A204.1 (cell line): ENCODE measurements around the gene XPR1.
"Not testable (repeated sequence)": the region's sequence is repeated elsewhere in the genome, so short reads cannot be mapped to it uniquely, and the experiment has no call there.

Experiments used
- FAIRE-seq: peaks from 2 replicates; lab custom pipeline; 2012; peaks lifted over from hg19 to GRCh38; lab: Jason Lieb, UNC

Gene XPR1

DNA sequence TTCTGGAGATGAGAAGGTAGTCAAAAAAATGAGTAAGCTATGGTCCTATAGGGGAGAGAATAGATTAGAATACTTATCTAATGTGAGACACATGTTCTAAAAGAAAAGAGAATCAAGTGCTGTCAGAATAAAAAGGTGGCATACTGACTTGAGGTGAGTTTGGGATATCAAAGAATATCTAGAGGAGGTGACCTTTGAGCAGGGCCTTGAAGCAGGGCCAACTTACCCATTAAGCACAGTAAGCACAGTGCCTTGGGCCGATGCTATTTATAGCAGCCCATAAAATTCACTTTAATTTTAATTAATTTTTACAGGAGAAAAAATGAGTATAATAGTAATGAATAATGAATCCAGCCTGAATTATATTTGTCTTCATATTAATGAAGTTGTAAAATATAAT, 92.2 kb downstream of the XPR1 start:
- FAIRE-seq = no peak

DNA sequence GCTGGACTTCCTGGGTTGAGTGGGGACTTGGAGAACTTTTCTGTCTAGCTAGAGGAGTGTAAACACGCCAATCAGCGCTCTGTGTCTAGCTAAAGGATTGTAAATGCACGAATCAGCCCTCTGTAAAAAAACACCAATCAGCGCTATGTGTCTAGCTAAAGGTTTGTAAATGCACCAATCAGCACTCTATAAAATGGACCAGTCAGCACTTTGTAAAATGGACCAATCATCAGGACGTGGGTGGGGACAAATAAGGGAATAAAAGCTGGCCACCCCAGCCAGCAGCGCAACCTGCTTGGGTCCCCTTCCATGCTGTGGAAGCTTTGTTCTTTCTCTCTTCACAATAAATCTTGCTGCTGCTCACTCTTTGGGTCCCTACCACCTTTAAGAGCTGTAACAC, 94.2 kb downstream of the XPR1 start:
- not testable (repeated sequence) for FAIRE-seq

DNA sequence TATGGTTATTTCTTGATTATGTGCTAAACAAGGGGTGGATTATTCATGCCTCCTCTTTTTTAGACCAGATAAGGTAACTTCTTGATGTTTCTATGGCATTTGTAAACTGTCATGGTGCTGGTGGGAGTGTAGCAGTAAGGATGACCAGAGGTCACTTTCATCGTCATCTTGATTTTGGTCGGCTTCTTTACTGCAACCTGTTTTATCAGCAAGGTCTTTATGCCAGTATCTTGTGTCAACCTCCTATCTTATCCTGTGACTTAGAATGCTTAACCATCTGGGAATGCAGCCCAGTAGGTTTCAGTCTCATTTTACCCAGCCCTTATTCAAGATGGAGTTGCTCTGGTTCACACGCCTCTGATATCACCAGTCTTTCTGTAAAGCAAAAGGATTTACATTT, 95.9 kb downstream of the XPR1 start:
- FAIRE-seq = not testable (repeated sequence)

DNA sequence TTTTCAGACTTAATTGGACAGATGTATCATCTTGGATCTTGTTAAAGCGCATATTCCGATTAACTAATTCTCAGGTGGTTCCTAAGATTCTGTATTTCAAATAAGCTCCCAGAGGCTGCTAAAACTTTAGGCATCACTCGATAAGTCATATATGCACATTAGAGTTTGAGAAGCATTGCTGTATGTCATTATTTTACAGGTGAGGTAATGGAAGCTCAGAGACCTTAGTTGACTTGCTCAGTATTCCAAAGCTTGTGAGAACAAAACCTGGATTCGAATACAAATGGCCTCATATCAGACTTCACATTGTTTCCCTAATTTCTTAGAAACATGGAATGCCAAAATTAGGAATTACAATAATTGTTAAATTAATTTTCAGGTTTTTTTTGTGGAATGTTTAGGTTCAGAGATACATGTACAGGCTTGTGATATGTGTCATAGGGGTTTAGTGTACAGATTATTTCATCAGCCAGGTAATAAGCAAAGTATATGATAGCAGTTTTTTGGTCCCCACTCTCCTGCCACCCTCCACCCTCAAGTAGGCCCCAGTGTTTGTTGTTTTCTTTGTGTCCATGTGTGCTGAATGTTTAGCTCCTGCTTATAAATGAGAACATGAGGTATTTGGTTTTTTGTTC, 96.8 kb downstream of the XPR1 start:
- FAIRE-seq = no peak

DNA sequence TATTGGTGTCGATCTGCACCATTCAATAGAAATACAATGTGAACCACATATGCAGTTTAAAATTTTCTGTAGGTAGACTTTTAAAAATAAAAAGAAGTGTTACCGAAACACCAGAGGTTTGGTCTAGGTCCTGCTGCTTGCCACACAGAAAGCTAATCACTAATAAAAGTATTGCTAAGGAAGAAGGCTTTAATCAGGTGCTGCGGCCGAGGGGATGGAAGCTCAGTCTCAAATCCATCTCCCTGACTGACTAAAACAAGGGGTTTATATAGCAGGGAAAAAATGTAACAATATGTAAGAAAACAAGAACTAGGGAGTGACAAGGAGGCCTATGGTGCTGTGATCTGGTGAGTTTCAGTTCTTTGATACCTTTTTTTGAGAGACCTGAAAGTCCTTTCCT, 99.3 kb downstream of the XPR1 start:
- no peak for FAIRE-seq

DNA sequence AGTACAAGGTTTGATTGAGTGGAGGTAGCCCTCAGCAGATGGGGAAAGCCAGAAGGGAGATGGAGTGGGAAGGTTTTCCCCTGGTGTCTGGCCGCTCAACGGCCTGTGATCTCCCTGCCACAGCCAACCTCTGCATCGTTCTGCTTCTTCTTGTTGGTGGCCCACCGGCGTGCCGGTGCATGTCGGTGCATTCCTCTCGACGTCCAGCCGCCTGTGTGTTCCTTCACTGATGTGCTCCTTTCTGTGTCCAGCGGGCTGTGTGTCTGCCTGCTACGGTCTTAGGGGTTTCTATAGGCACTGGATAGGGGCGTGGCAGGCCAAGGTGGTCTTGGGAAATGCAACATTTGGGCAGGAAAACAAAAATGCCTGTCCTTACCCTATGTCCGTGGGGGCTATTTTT, 101.0 kb downstream of the XPR1 start:
- no peak for FAIRE-seq

DNA sequence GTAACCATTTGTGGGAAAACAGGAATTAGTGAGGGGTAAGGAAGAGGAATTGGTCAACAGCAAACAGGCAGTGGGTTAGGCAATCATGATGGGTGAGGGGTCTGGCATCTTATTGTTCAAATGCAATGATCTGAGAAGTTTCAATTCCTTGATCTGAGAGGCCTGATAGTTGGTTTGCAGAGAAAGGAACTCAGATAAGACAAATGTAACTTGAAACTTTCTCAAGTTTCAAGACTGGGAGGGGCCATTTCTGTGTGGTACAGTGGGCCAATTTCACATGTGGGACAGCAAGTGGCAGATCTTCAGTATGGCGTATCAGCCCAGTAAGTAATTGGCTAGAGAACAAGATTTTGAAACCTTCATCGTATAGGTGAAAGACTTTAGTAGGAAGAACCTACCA, 102.5 kb downstream of the XPR1 start:
- no peak for FAIRE-seq

DNA sequence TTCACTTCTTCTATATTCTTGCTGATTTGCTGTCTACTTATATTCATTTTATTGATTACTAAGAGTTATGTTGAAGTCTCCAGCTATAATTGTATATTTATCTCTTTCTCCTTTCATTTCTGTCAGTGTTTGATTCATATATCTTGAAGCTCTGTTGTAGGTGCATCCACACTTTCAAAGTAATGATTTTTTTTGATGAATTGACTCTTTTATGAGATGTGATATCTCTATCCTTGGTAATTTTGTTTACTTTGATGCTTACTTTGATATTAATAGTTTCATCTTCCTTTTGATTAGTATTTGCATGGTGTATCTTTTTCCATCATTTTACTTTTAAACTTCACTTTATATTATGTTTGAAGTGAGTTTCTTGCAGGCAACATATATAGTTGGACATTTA, 110.8 kb downstream of the XPR1 start:
- FAIRE-seq = no peak

DNA sequence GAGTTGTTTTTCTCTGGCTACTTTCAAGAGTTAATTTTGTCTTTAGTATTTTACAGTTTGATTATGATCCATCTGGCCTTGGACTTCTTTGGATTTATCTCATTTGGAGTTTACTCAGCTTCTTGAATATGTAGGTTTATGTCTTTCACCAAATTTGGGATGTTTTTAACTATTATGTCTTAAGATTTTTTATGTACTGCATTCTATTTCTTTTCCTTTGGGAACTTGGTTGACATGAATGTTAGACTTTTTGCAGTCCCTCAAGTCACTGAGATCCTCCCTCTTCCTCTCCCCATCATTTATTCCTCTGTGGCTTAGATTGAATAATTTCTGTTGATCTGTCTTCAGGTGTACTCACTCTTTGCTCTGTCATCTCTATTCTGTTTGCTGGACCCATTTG, 112.0 kb downstream of the XPR1 start:
- no peak for FAIRE-seq

DNA sequence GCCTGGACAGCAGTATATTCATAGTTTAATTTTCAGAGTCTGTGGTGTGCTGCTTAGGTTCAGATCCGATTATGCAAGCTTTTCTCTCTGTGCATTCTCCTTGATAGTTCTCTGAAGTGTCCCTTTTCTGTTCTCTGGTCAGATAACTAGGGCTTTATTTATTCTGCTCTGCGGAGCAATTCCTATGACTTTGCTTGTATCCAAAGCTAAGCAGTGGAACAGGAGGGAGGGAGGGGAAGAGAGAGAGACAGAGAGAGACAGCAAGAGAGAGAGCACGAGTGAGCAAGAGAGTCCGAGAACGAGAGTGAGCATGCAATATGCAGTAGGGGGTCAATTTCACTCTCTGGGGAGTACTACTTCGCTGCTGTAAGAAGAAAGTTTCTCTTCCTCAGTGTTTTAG, 113.3 kb downstream of the XPR1 start:
- no peak for FAIRE-seq

DNA sequence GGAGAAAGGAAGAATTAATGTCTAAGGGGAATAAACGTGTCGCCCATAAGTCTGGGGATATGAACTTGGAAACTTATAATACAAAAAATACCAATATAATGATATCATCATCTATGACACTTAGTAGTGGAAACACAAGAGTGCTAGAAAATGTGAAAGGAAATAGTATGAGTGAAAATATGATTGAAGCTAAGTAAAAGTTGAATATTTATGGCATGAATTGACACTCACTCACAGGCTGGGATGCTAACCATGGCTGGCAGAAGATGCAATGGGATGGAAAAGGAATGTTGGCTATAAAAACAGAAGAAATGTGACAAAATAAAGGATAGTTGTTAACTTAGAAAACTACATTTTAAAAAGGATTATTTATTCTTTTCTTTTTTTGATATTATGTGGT, 120.1 kb downstream of the XPR1 start:
- FAIRE-seq = no peak

DNA sequence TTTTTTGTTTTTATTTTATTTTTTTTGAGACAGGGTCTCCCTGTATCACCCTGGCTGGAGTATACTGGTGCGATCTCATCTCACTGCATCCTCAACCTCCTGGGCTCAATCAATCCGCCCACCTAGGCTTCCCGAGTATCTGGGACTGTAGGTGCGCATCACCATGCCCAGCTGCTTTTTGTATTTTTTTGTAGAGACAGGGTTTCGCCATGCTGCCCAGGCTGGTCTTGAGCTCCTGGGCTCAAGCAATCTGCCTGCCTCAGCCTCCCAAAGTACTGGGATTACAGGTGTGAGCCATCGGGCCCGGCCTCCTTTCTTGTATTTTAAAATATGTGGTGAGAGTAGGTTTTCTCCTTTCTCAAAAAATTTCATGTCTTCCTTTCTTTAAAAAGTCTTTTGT, 122.6 kb downstream of the XPR1 start:
- FAIRE-seq = no peak

DNA sequence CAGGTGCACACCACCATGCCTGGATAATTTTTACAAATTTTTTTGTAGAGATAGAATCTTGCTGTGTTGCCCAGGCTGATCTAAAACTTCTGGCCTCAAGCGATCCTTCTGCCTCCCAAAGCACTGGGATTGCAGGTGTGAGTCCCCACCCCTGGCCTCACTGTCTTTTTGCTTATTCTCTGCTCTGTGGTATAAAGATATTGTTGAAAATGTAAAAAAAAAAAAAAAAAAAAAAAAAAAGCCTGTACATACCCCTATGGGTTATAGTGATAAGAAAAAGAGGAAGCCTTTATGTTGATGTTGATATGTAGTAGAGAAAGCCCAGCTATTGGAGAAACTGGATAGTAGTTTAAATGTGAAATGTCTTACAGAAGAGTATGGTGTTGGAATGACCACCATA, 125.8 kb downstream of the XPR1 start:
- FAIRE-seq = no peak

DNA sequence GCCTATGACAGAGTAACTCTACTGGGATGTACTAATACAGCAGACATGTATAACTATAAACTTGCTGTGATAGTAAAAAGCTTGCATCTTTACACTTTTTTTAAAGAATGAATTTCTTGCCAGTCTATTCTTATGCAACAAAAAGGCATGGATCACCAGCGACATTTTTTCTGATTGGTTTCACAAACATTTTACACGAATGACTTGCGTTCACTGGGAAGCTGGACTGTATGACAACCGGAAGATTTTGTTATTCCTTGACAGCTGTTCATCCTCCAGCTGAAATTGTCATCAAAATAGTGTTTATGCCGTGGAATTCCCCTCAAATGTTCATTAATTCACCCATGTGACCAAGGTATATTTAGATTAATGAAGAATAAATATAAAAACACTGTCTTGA, 131.0 kb downstream of the XPR1 start:
- no peak for FAIRE-seq

DNA sequence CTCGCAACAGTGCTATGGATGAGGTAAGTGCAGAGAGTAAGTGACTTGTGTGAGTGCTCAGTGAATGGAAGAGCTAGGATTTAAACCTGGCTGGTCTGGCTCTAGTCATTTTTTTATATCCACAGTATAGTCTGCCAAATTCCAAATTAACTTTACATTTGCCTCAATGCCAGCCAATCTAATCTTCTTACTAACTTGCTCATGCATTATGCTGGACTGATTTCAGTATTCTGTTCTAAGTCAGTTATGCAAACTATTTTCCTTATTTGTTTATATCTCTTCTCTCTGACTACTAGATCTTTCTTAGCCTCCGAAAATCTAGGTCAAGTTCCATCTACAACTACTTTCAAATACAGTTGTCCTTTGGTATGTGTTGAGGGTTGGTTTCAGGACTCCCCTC, 133.3 kb downstream of the XPR1 start:
- FAIRE-seq = no peak

DNA sequence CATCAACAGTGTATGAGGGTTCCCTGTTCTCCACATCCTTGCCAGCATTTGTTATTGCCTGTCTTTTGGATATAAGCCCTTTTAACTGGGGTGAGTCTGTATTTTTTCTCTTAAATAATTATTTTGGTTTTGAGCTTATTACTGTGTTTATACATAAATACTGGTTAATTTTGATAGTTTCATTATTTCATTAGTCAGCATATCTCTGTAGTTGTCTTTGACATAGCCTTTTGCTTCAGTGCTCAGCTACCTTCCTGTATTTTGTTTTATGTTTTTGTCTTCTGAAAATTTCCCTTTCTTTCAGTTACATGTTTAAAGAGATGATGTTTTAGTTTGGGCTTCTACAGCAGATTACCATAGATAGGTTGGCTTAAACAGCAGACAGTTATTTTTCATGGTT, 138.1 kb downstream of the XPR1 start:
- no peak for FAIRE-seq

DNA sequence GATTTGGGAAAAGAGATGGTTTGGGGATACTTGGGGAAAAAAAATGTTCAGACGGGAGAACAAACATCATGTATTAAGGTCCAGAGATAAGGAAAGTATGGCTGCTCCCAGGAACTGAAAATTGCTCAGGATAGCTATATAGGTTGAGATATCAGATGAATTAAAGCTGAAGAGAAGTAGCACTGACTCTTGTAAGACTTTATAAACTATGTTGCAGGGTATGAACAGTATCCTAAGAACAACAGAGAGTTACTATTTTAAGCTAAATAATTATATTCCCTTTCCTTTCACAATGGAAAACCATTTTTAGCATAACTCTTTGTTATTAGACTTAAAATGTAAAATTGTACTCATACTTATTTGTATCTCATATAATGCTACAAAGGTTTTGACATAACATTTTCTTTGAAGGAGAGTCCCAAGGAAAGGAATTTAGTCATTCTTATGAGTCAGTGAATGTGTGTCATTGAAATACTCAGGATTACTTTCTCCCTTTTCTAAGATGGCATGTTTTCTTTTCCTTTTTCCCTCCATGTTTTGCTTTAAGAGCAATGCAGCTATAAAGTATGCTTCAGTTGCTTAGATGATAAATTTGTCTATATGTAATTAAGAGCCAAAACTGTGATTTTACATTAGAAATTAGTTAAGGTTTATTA, 141.5 kb downstream of the XPR1 start:
- no peak for FAIRE-seq

DNA sequence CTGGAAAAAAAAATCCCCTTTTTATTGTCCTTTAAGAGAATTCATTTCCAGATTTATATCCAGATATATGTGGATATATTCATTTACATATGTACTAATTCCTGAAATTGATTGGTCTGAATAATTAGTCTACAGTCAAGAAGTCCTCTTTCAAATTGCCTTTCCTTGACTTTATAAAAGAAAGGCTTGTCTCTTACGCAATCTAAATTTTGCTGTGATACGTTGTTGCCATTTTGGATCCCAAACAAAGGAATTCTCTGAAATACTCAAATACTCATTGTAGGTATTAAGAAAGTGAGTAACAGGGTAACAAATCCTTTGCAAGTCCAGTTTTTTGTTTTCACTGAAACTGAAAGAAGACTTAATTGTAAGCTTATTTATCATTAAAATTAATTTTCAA, 144.0 kb downstream of the XPR1 start:
- no peak for FAIRE-seq

DNA sequence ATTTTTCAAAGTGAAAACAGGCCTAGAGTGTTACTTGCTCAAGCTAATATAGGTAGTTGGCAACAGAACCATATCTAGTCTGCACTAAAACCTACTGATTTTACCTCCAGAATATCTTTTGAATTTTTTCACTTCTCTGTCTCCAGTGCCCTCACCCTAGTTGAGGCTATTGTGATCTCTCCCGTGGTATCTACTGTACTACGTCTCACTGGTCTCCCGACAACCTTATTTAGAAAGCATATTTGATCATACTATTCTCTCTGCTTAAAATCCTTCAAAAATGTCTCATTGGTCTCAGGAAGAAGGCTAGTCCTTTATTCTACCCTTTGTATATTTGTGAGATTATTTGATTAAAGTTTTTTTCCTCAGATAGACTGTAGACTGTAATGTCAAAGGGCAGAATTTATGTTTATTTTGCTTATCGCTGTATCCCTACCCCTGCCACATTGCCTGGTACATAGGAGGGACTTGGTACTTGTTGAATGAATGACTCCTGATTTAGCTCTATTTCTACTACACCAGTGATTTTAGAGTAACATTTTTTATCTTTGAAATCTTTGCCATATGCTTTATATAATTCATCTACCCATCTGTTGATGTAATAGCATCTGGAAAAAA, 145.4 kb downstream of the XPR1 start:
- FAIRE-seq = no peak

DNA sequence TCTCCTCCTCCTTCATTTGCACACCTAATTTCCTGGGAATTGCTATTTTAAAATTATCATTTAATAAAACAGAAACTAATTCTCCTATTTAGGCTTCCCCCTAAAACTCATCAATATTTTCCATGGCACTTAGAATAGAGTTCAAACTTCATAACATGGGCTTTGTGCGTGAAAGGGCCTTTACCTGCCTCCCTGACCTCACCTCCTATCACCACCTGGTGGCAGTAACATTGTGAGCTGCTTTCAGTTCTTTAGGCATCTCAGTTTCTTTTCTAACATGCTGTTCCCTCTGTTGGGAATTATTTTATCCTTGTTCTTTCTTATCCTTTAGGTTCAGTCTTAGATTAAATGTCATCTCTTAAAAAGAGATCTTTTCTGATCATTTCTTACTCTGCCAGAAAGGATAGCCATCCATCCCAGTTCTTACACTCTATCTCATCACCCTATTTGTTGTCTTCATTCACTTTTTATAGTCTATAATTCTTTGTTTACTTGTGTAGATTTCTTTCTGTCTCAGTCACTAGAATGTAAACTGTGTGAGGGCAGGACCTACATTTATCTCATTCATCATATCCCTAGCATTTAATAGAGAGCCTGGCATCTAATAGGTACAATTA, 147.1 kb downstream of the XPR1 start:
- FAIRE-seq = no peak

DNA sequence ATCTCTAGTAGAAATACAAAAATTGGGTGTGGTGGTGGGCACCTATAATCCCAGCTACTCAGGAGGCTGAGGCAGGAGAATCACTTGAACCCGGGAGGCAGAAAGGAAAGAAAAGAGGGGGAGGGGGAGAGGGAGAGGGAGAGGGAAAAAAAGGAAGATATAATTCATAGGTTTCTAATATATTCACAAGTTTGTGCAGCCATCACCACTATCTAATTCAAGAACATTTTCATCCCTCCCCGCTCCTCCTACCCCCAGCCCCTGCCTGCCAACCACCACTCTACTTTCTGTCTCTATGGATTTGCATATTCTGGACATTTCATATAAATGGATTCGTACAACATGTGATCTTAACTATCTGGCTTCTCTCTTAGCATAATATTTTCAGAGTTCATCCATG, 147.8 kb downstream of the XPR1 start:
- FAIRE-seq = no peak

DNA sequence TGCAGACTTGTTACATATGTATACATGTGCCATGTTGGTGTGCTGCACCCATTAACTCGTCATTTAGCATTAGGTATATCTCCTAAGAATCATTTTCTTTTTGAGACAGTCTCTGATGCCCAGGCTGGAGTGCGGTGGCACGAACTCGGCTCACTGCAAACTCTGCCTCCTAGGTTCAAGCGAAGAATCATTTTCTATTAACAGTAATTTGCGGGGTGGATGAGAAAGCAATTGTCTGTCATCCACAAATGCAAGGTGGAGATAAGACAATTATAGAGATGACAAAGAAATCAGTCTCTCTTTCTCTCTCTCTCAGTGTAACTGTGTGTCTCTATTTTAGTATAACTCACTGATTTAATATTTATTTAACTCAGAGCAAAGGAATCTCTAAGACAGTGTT, 149.9 kb downstream of the XPR1 start:
- no peak for FAIRE-seq

DNA sequence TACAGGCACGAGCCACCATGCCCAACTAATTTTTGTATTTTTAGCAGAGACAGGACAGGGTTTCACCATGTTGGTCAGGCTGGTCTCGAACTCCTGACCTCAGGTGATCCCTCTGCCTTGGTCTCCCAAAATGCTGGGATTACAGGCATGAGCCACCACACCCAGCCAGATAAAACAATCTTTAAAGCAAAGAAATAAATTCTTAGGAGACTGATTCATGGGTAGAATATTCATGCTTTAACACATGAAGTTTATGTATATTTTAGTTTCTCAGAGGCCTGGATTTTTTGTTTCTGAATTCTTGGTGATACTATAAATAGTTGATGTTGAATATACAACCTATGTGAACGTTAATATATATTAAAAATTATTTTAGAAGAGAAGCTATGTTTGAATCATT, 153.5 kb downstream of the XPR1 start:
- no peak for FAIRE-seq

DNA sequence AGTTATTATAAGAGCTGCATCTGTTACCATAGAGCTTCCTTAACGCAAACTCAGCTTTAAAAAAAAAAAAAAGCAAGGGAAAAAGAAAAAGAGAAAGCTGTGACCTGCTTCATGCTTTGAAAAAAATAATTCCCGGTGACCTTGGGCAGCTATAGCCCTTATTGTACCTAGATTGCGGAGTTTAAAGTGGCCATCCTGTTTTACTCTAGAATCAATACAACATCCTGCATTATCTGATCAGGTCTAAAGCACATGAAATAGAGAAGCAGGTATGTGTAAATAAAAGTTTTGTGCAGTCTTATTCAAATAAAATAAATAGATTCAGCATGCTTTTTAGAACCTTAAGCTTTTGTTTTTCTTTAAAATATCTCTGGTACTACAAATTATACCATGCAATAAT, 154.1 kb downstream of the XPR1 start:
- no peak for FAIRE-seq
